ENCODE measurements around the gene GARIN5B.
A peak's percentile ranks its signal among the peaks of the same experiment; 100 is the strongest.

GARIN5B gene

GRCh38 chr19:55308281-55308680, 54.8 kb downstream of the GARIN5B start:
- CTCF ChIA-PET = no interaction called here
- DNase-seq (ENCODE audit: extremely low spot score) = no peak
- POLR2A ChIA-PET = no interaction called here
- TF ChIP-seq CTCF (IDR thresholded peaks at IDR 0.05; ENCODE audit: control extremely low read depth, extremely low read depth, low read depth, missing control alignments) = no peak

- ChIA-PET CTCF (interaction anchor here (1.0 to 1.3 kb wide), 2 partner anchors 10 to 32 kb away, joined by 3 to 4 read pairs; no protein-coding TSS in a partner anchor), POLR2A (no interaction called here)
- no peak for DNase-seq (ENCODE audit: extremely low spot score)
- TF ChIP-seq CTCF (IDR thresholded peaks at IDR 0.05; ENCODE audit: control extremely low read depth, extremely low read depth, low read depth, missing control alignments) = no peak
Measured at GRCh38 chr19:55306712-55307111, 56.3 kb downstream of the GARIN5B start.

GRCh38 chr19:55305983-55306562, 57.0 kb downstream of the GARIN5B start:
- no peak for DNase-seq (ENCODE audit: extremely low spot score)
- TF ChIP-seq CTCF (IDR thresholded peaks at IDR 0.05; ENCODE audit: control extremely low read depth, extremely low read depth, low read depth, missing control alignments) = no peak
- ChIA-PET POLR2A (no interaction called here), CTCF (interaction anchor here (1.0 to 1.3 kb wide), 2 partner anchors 11 to 33 kb away, joined by 3 to 4 read pairs; no protein-coding TSS in a partner anchor)

GRCh38 chr19:55305491-55305890, 57.6 kb downstream of the GARIN5B start:
- ChIA-PET CTCF (no interaction called here), POLR2A (no interaction called here)
- no peak for TF ChIP-seq CTCF (IDR thresholded peaks at IDR 0.05; ENCODE audit: control extremely low read depth, extremely low read depth, low read depth, missing control alignments)
- DNase-seq (ENCODE audit: extremely low spot score) = peak; percentile 65

GRCh38 chr19:55304980-55305379, 58.1 kb downstream of the GARIN5B start:
- CTCF ChIA-PET = no interaction called here
- POLR2A ChIA-PET = no interaction called here
- no peak for TF ChIP-seq CTCF (IDR thresholded peaks at IDR 0.05; ENCODE audit: control extremely low read depth, extremely low read depth, low read depth, missing control alignments)
- DNase-seq (ENCODE audit: extremely low spot score) = no peak

All from GM10248 (cell line).